ENCODE results near the gene B9D2. TPM values are rescaled to one million over a fixed set of nuclear protein-coding genes. Genes with fewer than 3 reads are reported as not detected.

B9D2 gene
- total RNA-seq, 1 donor: 4.5 TPM

DNA sequence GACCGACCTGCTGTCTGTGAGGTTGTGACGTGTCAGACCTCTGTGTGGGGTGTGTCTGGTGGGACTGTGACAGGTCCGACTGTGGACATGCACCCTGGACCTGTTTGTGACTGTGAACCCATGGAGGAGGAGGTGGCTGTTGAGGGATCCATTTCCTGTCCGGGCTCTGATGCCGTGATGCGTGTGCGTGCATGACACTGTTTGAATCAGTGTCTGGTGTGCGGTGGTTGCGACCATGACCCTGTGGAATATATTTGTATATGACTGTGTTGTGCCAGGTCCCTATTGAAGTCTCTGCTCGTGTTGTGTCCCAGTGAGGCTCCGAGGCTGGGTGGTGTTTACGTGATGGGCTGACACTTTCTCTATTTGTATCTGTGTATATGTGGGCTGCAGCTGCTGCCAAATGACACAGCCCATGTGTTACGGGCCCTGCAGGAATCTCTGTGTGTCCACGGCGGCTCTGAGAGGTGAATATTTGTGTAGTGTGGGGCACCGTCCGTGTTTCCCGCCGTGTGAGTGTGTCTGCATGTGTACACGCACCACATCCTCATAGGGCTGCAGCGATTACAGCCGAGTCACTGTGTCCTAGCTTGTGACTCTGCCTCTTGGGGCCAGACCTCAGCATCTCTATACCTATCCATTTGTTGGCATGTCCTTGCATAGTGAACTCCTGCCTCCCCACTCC is 35.6 kb downstream of the B9D2 start:
- TF ChIP-seq, protein P1, sequence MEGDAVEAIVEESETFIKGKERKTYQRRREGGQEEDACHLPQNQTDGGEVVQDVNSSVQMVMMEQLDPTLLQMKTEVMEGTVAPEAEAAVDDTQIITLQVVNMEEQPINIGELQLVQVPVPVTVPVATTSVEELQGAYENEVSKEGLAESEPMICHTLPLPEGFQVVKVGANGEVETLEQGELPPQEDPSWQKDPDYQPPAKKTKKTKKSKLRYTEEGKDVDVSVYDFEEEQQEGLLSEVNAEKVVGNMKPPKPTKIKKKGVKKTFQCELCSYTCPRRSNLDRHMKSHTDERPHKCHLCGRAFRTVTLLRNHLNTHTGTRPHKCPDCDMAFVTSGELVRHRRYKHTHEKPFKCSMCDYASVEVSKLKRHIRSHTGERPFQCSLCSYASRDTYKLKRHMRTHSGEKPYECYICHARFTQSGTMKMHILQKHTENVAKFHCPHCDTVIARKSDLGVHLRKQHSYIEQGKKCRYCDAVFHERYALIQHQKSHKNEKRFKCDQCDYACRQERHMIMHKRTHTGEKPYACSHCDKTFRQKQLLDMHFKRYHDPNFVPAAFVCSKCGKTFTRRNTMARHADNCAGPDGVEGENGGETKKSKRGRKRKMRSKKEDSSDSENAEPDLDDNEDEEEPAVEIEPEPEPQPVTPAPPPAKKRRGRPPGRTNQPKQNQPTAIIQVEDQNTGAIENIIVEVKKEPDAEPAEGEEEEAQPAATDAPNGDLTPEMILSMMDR (IDR thresholded peaks at IDR 0.05; ENCODE audit: insufficient read depth, low read length): no peak
- DNase-seq (ENCODE audit: low read depth): no peak
- no peak overlapping the region for H3K4me3 ChIP-seq (ENCODE audit: low read depth, low read length)

DNA sequence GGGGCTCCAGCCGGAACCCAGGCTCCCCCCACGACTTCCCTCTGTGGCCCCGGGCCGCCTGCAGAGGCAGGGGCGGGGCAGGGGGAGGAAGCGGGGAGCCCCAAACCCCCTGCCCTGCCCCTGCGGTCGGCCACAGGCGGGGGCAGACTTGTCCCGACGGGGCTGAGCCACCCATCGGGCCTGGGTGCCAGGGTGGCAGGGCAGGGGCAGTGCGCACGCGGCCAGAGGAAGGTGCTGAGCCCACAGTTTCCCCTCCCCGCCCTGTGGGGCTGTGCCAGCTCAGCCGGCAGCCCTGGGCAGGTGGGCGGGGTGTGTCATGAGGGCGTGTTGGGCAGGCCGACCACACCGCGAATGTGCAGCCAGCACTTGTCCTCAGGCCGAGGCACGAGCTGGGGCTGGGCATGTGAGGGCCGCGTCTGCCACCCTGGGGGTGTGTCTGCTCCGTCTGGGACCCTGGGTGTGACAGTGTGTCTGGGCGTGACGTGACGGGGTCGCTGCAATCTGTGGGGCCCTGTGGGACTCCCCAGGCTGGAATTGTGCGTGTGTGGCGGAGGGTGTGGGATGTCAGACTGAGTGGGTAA is 36.3 kb downstream of the B9D2 start:
- no peak overlapping the region for H3K4me3 ChIP-seq (ENCODE audit: low read depth, low read length)
- no peak for DNase-seq (ENCODE audit: low read depth)
- TF ChIP-seq, protein P1 (IDR thresholded peaks at IDR 0.05; ENCODE audit: insufficient read depth, low read length): no peak

DNA sequence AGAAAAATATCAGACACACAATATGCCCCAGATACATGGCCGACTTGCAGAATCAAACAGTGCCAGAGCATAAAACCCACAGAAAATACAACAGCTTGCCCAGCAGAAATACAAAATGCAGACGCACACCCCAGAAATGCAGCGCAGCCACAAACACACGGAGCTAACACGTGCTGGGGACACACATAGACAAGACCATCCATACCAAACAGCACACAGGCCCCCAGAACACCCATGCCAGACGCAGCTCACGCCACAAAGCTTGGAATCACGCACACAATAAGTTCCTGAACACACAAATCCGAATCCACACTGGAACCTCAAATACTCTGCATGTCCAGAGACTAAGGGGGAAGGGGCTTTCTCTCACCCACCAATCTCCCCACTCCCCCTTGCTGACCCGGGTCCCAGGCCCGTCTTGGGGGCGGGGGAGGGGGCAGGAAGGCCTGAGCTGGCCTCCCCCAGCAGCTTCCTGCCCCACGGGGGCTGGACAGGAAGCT is 36.8 kb downstream of the B9D2 start:
- H3K4me3 ChIP-seq (ENCODE audit: low read depth, low read length): no peak overlapping the region
- TF ChIP-seq, protein P1 (IDR thresholded peaks at IDR 0.05; ENCODE audit: insufficient read depth, low read length): no peak
- no peak for DNase-seq (ENCODE audit: low read depth)

DNA sequence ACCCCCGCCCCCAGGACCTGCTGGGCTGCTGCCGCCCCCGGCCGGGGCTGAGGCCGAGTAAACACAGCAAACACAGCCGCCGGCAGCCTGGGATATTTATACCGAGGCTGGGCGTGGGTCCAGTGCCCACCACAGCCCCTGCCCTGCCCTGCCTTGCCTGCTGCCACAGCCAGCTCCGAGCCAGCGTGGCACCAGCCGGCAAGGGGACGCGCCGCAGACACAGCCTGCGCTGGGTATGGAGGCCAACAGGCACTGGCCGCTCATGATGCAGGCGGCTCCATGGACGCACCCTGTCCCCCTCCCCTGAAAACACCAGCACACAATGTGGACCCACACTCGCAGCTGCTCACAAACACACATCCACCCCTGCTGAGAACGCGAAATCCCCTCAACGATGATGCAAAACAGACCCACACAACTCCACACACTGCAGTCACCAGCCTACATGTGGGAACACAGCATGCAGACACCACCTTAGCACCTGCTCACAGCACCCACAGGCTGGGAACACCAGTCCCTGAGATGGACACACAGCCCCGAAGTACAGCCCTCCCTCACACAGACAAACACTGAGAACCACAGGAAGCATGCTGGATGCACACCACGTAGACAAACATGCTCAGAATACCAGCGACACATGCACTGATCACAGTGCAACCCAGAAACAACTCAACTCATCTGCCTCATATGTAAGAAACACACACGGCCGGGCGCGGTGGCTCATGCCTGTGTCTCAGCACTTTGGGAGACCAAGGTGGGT is 37.8 kb downstream of the B9D2 start:
- TF ChIP-seq, protein P1 (IDR thresholded peaks at IDR 0.05; ENCODE audit: insufficient read depth, low read length): no peak
- DNase-seq (ENCODE audit: low read depth): peak; percentile 50
- peak overlapping the region; percentile 22 for H3K4me3 ChIP-seq (ENCODE audit: low read depth, low read length)

DNA sequence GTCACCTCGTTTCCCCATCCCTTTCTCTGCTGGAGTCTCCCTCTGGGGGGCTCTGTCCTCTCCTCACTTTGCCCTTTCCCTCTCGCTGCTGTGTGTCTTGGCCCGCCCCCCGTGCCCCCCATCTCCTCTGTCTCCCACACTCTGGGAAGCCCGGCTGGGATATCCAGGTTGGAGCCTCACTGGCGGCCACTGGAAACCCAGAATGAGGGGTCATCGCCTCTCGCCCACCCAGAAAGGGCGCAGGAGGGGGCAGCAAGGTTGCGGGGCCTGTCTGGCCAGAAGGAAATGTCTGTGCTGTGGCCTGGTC is 38.4 kb downstream of the B9D2 start:
- DNase-seq (ENCODE audit: low read depth): no peak
- TF ChIP-seq, protein P1 (IDR thresholded peaks at IDR 0.05; ENCODE audit: insufficient read depth, low read length): no peak
- H3K4me3 ChIP-seq (ENCODE audit: low read depth, low read length): peak overlapping the region; percentile 45

DNA sequence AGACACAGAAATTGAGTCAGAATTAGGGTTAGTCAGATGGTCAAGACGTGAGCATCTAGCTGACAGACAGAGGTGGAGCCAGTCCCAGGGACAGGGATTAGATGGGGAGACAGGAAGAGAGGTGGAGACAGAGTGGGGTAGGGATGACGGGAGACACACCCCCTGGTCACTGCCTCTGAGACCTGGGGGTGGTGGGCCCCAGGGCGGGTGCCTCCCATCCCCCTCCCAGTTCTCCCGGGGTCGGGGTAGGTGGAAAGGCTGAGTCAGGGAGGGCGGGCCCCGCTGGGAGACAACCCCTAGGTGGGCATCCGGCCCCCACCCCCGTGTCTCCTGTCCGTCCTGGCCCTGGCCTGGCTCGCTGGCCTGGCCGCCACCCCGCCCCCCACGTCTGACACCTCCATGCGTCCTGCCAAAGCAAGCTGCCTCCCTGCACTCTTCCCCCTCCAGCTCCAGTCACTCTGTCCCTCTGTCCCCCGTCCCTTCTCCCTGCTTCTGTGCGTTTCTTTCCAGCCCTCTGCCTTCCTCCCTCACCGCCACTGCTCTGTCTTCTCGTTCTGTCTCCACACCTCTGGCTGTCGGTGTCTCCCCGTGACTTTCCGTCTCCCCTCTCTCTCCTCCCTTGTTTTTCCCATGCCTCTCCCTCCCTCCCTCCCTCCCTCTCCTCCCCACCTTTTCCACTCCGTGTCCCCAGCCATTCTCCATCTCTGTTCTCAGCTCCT is 38.9 kb downstream of the B9D2 start:
- H3K4me3 ChIP-seq (ENCODE audit: low read depth, low read length): peak overlapping the region; percentile 45
- TF ChIP-seq, protein P1 (IDR thresholded peaks at IDR 0.05; ENCODE audit: insufficient read depth, low read length): no peak
- DNase-seq (ENCODE audit: low read depth): peak; percentile 79

Measured in fibroblast of the aortic adventitia (primary cell).